Neuronal stem cell (in vitro differentiated cells): ENCODE data around the gene MYO19.
A peak's percentile ranks its signal among the peaks of the same experiment; 100 is the strongest.

Source experiments
- DNase-seq: peaks from one replicate; pipeline ENCODE4 v3.0.0-alpha.2; 2013; ENCODE audit warnings: low spot score
- H2AFZ ChIP-seq: one replicate; pipeline ENCODE4 v1.6.1; 2013; ENCODE audit warnings: mild to moderate bottlenecking, low read length, inconsistent platforms
- H2AK5ac ChIP-seq: 2 replicates; pipeline ENCODE4 v1.6.1; 2013; ENCODE audit warnings: low read depth, mild to moderate bottlenecking, inconsistent platforms, low read length, moderate library complexity, mixed read lengths
- H2BK120ac ChIP-seq: 2 replicates; pipeline ENCODE4 v1.6.1; 2013; ENCODE audit warnings: low read depth, mild to moderate bottlenecking, inconsistent platforms, low read length, moderate library complexity, mixed read lengths
- H2BK12ac ChIP-seq: one replicate; pipeline ENCODE4 v1.6.1; 2013; ENCODE audit warnings: low read length, inconsistent platforms
- H2BK15ac ChIP-seq: 2 replicates; pipeline ENCODE4 v1.6.1; 2013; ENCODE audit warnings: mild to moderate bottlenecking, low read length, inconsistent platforms, mixed read lengths
- H2BK5ac ChIP-seq: one replicate; pipeline ENCODE4 v1.6.1; 2013; ENCODE audit warnings: inconsistent platforms, mild to moderate bottlenecking, low read length, moderate library complexity
- H3K14ac ChIP-seq: one replicate; pipeline ENCODE4 v1.6.1; 2013; ENCODE audit warnings: low read length, inconsistent platforms
- H3K18ac ChIP-seq: 2 replicates; pipeline ENCODE4 v1.6.1; 2013; ENCODE audit warnings: low read length, inconsistent platforms
- H3K23ac ChIP-seq: 2 replicates; pipeline ENCODE4 v1.6.1; 2013; ENCODE audit warnings: low read depth, mild to moderate bottlenecking, mixed read lengths, low read length, inconsistent platforms; ENCODE audit not compliant: poor library complexity
- H3K27ac ChIP-seq: replicated peaks from 3 replicates; pipeline ENCODE4 v1.5.1; 2013; ENCODE audit warnings: low read length, inconsistent platforms
- H3K27me3 ChIP-seq, 3 experiments: 2 replicates each; pipeline ENCODE4 v1.6.1; 2013; ENCODE audit warnings: low read length in 3 of 3, mild to moderate bottlenecking in 2 of 3, inconsistent platforms in 1 of 3, low read depth in 1 of 3, mixed read lengths in 1 of 3, moderate library complexity in 1 of 3; ENCODE audit not compliant: control insufficient read depth in 3 of 3, insufficient read depth in 3 of 3
- H3K36me3 ChIP-seq, 2 donors: replicated peaks in 1 of 2; 2 replicates each; pipeline ENCODE4 v1.6.1; 2013; ENCODE audit warnings: low read length in 2 of 2; ENCODE audit not compliant: control insufficient read depth in 2 of 2, insufficient read depth in 2 of 2
- H3K4ac ChIP-seq: 2 replicates; pipeline ENCODE4 v1.6.1; 2013; ENCODE audit warnings: inconsistent platforms, mild to moderate bottlenecking, low read length, moderate library complexity
- H3K4me1 ChIP-seq, 2 donors: 1 replicate in 1 of 2; 2 replicates in 1 of 2; pipeline ENCODE4 v1.6.1; 2013; ENCODE audit warnings: low read length in 2 of 2, low read depth in 1 of 2; ENCODE audit not compliant: control insufficient read depth in 2 of 2, insufficient read depth in 1 of 2
- H3K4me2 ChIP-seq: one replicate; pipeline ENCODE4 v1.6.1; 2013; ENCODE audit warnings: mild to moderate bottlenecking, low read length, inconsistent platforms; ENCODE audit not compliant: insufficient read depth, poor library complexity, severe bottlenecking
- H3K4me3 ChIP-seq, 2 donors: 2 replicates each; pipeline ENCODE4 v1.5.1; 2013; ENCODE audit warnings: low read length in 2 of 2, mild to moderate bottlenecking in 2 of 2, inconsistent platforms in 1 of 2, moderate library complexity in 1 of 2
- H3K79me1 ChIP-seq: one replicate; pipeline ENCODE4 v1.6.1; 2013; ENCODE audit warnings: low read depth, mild to moderate bottlenecking, inconsistent platforms, low read length, moderate library complexity
- H3K9ac ChIP-seq: one replicate; pipeline ENCODE4 v1.6.1; 2013; ENCODE audit warnings: mild to moderate bottlenecking, low read depth, low read length, inconsistent platforms; ENCODE audit not compliant: poor library complexity
- H3K9me3 ChIP-seq, 2 donors: replicated peaks in 1 of 2; 2 replicates each; pipeline versions ENCODE3 to v1.6.1; 2013; ENCODE audit warnings: low read length in 2 of 2, mild to moderate bottlenecking in 2 of 2, inconsistent platforms in 1 of 2, low read depth in 1 of 2, mixed read lengths in 1 of 2, moderate library complexity in 1 of 2; ENCODE audit not compliant: control insufficient read depth in 2 of 2, insufficient read depth in 1 of 2
- H4K8ac ChIP-seq: one replicate; pipeline ENCODE4 v1.6.1; 2013; ENCODE audit warnings: low read depth, mild to moderate bottlenecking, inconsistent platforms, low read length, moderate library complexity
- H4K91ac ChIP-seq: one replicate; pipeline ENCODE4 v1.6.1; 2013; ENCODE audit warnings: low read length, low read depth, mild to moderate bottlenecking, inconsistent platforms; ENCODE audit not compliant: poor library complexity
- WGBS, 2 donors: extraction: QIAGEN DNeasy Blood & Tissue Kit; methylation state at CpG; one replicate each; pipeline ENCODE4 v1.1.7; 2013; ENCODE audit warnings: missing lambda C conversion rate in 2 of 2, mixed read lengths in 1 of 2; ENCODE audit not compliant: insufficient read length in 2 of 2, insufficient replicate concordance in 1 of 2; ENCODE audit errors: extremely low coverage in 2 of 2; 5-methylcytosine and 5-hydroxymethylcytosine counted together

The MYO19 gene

GRCh38 chr17:36501963-36502362, 32.7 kb downstream of the MYO19 start:
- no peak overlapping the region for H3K27ac ChIP-seq
- no peak for DNase-seq
- no peak overlapping the region for H3K14ac ChIP-seq
- H4K8ac ChIP-seq = no peak overlapping the region
- H3K4me1 ChIP-seq = no peaks in the 10 kb centered on the region
- H3K4me2 ChIP-seq = no peak overlapping the region
- H3K4me3 ChIP-seq = no peak overlapping the region
- H3K9me3 ChIP-seq = no peaks in the 10 kb centered on the region
- WGBS, 2 donors = no CpG with 5 or more reads among the region's 6 CpGs
- H3K23ac ChIP-seq = no peak overlapping the region
- H2BK12ac ChIP-seq = no peak overlapping the region
- H3K27me3 ChIP-seq = no peaks in the 10 kb centered on the region
- H2AK5ac ChIP-seq = no peak overlapping the region
- no peak overlapping the region for H2AFZ ChIP-seq
- H3K9ac ChIP-seq = no peak overlapping the region
- no peak overlapping the region for H2BK5ac ChIP-seq
- H3K36me3 ChIP-seq = peaks cover 48 to 93% of the 10 kb centered on the region in 2 donors
- H3K4ac ChIP-seq = no peak overlapping the region
- H4K91ac ChIP-seq = no peak overlapping the region
- no peaks in the 10 kb centered on the region for H3K79me1 ChIP-seq
- no peak overlapping the region for H2BK15ac ChIP-seq
- no peak overlapping the region for H2BK120ac ChIP-seq
- no peak overlapping the region for H3K18ac ChIP-seq

- Histone ChIP-seq H4K91ac (no peak overlapping the region), H3K27me3 (no peaks in the 10 kb centered on the region), H3K36me3 (peaks cover 45 to 91% of the 10 kb centered on the region in 2 donors), H3K27ac (no peak overlapping the region), H3K79me1 (no peaks in the 10 kb centered on the region), H3K9me3 (no peaks in the 10 kb centered on the region), H2BK15ac (no peak overlapping the region), H4K8ac (no peak overlapping the region), H3K23ac (no peak overlapping the region), H3K4me1 (peaks cover 3 to 5% of the 10 kb centered on the region in 2 donors), H2BK12ac (no peak overlapping the region), H2AFZ (no peak overlapping the region), H3K9ac (no peak overlapping the region), H3K18ac (no peak overlapping the region), H3K4ac (no peak overlapping the region), H2BK5ac (no peak overlapping the region), H3K4me2 (no peak overlapping the region), H3K14ac (no peak overlapping the region), H2AK5ac (no peak overlapping the region), H2BK120ac (no peak overlapping the region), H3K4me3 (no peak overlapping the region)
- DNase-seq = no peak
- WGBS, 2 donors = no CpG with 5 or more reads among the region's 3 CpGs
These were observed 33.3 kb downstream of the MYO19 start for GRCh38 chr17:36501351-36501750.

- H2BK15ac ChIP-seq = no peak overlapping the region
- H3K23ac ChIP-seq = no peak overlapping the region
- no peak for DNase-seq
- H3K9ac ChIP-seq = no peak overlapping the region
- H3K27ac ChIP-seq = no peak overlapping the region
- no peak overlapping the region for H2BK12ac ChIP-seq
- H2BK5ac ChIP-seq = no peak overlapping the region
- no peak overlapping the region for H3K14ac ChIP-seq
- no peak overlapping the region for H2AK5ac ChIP-seq
- no peak overlapping the region for H3K4ac ChIP-seq
- H4K91ac ChIP-seq = no peak overlapping the region
- no peak overlapping the region for H3K4me2 ChIP-seq
- H3K9me3 ChIP-seq = no peaks in the 10 kb centered on the region
- no peaks in the 10 kb centered on the region for H3K27me3 ChIP-seq
- H3K4me3 ChIP-seq = no peak overlapping the region
- H4K8ac ChIP-seq = peak overlapping the region; percentile 84
- H3K4me1 ChIP-seq = peaks cover 8 to 10% of the 10 kb centered on the region in 2 donors
- no peaks in the 10 kb centered on the region for H3K79me1 ChIP-seq
- H3K18ac ChIP-seq = no peak overlapping the region
- whole genome bisulfite sequencing, 2 donors = no CpG with 5 or more reads among the region's 15 CpGs
- no peak overlapping the region for H2AFZ ChIP-seq
- H2BK120ac ChIP-seq = no peak overlapping the region
- H3K36me3 ChIP-seq = peaks cover 43 to 88% of the 10 kb centered on the region in 2 donors
These were observed 33.9 kb downstream of the MYO19 start for GRCh38 chr17:36500745-36501225.

GRCh38 chr17:36498560-36499300, 35.9 kb downstream of the MYO19 start:
- H3K14ac ChIP-seq = no peak overlapping the region
- no peak for DNase-seq
- peak overlapping the region; percentile 11 for H3K27ac ChIP-seq
- no peak overlapping the region for H2BK5ac ChIP-seq
- peaks cover 35 to 89% of the 10 kb centered on the region in 2 donors for H3K36me3 ChIP-seq
- H3K9me3 ChIP-seq = no peaks in the 10 kb centered on the region
- no peak overlapping the region for H3K23ac ChIP-seq
- H4K8ac ChIP-seq = no peak overlapping the region
- H2AFZ ChIP-seq = no peak overlapping the region
- no peak overlapping the region for H4K91ac ChIP-seq
- peaks cover 13 to 23% of the 10 kb centered on the region in 2 donors for H3K4me1 ChIP-seq
- H2AK5ac ChIP-seq = no peak overlapping the region
- H2BK15ac ChIP-seq = no peak overlapping the region
- no peak overlapping the region for H3K18ac ChIP-seq
- no peak overlapping the region for H2BK12ac ChIP-seq
- H3K4me2 ChIP-seq = no peak overlapping the region
- no peak overlapping the region for H3K4me3 ChIP-seq
- no peak overlapping the region for H3K9ac ChIP-seq
- no peaks in the 10 kb centered on the region for H3K27me3 ChIP-seq
- no peak overlapping the region for H3K4ac ChIP-seq
- WGBS, 2 donors = no CpG with 5 or more reads among the region's 7 CpGs
- H3K79me1 ChIP-seq = no peaks in the 10 kb centered on the region
- H2BK120ac ChIP-seq = no peak overlapping the region
